Stimulated activated CD4-positive, alpha-beta T cell treated with anti-CD3 and anti-CD28 coated beads, Interleukin-15, amount 100 ng/mL, for 48 hours (primary cell): Measurements from ENCODE around the gene EDIL3.

Source experiments
- DNase-seq, 2 donors: peaks; one replicate each; pipeline ENCODE4 v3.0.0-alpha.2; 2020; ENCODE audit warnings: low read depth in 2 of 2

The EDIL3 gene

DNA sequence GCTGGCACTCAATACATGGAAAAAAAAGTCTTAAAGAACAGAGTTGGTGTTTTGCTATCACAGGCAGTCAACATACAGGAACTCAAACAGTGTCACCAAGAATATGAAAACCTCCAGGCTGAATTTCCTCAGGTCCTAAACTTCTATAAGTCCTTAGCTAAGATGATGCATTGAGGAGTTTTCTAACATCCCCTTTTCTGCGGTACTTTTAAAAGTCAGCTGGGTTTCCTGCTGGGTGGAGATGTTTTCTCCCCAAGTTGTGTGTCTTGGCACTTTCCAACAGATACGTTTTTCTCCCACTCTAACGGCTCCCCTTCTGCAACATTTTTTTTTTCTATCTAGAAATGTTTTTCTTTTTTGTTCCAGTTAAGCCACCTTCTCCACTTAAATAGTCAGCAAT, 419.2 kb downstream of the EDIL3 start:
- DNase-seq: no peak

DNA sequence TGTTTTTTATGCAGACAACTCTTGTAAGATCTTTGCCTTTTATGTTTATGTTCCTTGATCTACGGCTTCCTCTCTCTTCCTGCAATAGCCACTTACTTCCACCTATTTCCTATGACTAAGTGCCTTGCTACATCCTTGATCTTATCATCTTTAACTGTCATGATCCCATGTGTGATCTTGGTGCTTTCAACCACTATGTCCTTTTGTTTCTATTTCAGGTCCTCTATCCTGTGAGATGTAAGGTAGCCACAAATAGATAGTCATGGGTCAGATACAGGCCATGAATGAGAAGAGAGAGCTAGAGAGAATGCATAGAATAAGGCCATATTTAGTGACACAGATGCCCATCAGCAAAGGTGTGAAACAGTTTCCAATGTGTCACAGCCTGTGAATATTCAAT, 420.4 kb downstream of the EDIL3 start:
- no peak for DNase-seq

DNA sequence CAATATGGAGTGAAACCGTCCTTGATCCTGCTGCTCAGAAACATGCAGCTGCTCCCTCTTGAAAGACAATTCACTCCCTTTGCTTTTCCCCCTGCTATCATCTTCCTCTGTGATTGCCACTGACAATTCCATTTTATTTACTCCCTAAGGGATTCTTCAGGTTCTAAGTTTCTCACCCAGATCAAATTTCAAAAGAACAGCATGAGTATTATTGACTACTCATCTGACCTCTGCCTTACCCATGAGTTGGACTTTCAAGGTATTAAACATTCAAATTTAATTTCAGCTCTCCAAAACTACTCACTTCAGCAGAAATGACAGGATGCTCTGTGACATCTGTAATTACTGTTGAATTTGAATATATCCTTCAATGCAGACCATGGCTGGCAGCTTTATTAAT, 427.5 kb downstream of the EDIL3 start:
- DNase-seq: no peak

DNA sequence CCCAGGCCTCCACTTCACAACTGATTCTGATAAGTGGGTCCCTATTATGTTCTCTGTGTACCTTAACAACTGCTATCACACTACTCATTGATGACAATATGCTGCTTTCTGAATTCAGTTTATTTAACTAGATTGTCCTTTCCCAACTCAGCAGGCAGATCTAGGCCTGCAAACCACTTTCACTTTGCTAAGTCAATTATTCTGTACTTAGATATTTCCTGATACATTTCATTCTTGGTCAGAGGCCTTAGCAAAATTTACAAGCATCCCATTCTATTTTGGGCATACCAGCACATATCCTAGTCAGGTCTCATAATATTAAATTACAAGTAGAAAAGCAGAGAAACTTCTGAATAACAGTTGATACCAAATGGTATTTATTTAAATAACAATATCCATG, 428.3 kb downstream of the EDIL3 start:
- no peak for DNase-seq

DNA sequence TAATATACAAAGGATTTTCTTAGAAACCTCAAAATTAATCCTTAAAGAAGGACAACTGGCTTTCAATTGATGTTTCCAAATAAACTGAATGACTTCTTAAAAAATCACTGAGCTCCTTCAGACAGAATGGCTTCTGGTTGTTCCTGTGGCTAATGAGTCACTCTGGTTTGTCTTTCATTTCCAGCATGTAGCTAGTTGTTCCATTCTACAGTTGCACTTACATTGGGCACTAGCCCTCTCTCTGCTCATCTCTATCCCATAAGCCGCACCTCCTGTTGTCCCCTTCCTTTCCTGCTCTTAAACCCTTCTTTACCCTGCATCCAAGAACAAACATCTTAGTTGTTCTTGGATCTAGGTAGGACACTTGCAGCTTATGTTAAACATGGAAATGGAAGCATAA, 428.8 kb downstream of the EDIL3 start:
- no peak for DNase-seq

DNA sequence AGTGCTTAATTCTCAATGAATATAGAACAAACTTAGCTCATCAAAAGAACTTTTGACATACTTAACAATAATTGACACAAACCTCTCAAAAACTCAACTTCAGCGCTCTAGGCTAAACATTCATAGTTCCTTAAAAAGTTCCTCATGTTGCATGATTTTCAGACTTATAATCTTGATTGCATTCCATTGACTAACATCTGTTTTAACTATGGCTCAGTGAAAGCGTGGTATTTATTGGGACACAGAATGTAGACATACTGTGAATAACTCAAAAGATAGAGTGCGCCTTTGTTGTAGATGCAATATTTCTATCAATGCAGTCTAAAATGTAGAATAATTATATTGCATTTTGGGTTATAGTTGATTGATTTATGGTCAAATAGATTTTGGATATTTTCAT, 436.9 kb downstream of the EDIL3 start:
- no peak for DNase-seq

DNA sequence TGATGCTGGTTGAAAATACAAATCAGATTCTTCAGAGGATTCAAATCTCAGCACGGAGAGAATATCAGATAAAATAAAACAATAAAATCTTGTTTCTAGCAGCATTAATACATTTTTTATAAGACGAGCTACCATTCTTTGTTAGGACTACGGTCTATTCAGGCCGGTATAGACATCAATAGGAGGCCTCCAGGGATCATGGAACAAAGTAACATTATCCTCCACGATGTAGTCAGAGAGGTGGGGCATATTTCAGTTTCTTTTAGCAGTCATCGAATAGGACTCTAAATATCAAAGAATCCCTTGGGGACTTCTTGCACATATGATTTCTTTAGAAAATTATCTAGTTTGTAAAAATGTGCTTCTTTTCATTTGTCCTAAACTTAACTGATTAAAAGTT, 438.2 kb downstream of the EDIL3 start:
- no peak for DNase-seq

DNA sequence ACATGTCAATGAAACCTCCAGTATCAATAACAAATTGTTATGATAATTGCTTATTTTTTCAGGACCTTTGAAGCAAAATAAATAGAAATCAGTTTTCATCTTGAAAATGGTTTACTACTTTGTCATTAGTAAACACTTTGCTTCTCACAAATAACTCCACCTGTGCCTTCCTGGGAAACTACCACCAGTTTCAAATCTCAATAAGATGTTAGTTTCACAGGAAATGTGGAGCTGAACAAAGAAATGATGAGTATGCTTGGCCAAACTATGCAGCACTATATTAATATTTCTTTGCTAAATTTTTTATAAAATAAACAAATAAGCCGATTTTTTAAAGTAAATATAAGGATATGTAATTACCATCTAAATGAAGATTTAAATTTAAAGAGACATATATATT, 442.5 kb downstream of the EDIL3 start:
- DNase-seq: no peak

DNA sequence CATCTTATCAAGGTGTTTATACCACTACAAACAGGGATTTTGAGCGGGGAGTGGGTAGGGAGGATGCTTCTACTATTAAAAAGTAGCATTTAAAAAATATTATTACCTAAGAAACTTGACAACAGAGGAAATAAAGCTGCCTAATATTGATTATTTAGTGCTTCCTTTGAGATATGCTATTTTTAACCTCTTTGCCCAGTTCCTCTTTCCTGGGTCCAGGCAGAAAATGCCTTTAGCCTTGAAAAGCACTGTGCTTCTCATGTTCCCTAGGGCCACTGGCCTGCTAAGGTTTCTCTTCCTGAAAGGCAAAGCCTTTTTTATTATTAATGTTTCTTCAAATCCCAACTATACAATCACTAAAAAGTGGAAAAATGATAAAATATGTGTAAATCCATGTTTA, 446.8 kb downstream of the EDIL3 start:
- DNase-seq: no peak

DNA sequence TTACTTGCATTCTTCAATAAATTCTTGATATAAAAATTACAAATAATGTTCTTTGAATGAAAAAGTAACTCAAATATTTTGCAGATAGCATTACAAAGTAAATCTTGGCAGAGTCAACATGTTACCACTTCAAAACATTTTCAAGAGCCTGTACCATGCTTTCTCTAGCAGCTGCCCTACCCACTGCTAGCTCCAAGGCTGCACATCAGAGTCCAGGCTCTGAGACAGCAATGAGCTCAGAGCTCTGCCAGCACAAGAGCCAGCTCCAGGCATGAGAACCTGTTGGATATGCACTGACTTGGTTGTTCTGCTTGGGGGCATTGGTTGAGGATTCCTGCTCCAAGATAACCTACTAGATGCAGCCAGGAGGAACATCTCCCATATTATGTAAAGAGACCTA, 452.7 kb downstream of the EDIL3 start:
- DNase-seq: no peak

DNA sequence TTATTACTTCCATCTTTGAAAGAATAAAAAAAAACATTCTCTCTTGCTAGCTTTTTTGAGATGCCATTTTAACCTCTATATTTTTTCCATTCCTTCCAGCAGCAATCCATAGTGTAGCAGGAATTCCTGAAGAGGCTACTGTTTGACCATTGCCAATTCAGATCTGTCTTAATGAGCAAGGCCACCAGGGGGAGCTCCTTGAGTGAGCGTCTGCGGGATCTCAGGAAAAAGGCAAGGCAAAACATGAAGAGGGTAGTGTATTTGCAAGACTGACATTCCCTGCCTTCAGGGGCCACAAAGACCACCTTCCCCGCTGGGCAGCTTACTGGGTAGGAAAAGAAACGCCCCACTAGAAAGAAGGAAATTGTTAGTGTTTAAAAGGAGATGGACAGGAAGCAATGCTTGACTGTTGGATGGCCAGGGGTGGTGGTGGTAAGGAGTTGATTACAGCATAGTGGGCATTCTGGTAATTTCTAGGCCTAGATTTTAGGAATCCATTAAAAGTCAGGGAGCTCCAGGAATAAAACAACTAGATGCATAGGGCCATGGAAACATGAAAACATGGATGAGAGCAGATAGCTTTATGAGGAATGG, 457.4 kb downstream of the EDIL3 start:
- peak in 1 of 2 donors; percentile 11 for DNase-seq

DNA sequence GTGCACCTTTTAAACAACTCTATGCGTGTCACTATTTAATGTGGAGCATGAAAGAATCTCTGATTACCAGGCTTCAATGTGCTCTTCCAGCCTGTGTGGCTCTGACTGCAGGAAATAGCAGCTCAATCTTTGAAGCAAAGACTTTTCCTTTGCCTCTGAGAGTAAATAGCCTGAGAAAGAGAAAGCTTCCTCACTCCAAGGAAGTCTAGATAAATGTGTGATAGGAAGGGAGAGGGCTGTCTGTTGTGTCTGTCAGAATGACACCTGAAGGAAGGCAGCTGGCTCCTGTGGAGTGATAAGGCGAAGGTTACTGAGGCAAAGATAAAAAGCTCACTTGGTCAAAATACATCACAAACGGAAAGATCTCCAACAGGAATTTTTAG, 458.7 kb downstream of the EDIL3 start:
- no peak for DNase-seq

DNA sequence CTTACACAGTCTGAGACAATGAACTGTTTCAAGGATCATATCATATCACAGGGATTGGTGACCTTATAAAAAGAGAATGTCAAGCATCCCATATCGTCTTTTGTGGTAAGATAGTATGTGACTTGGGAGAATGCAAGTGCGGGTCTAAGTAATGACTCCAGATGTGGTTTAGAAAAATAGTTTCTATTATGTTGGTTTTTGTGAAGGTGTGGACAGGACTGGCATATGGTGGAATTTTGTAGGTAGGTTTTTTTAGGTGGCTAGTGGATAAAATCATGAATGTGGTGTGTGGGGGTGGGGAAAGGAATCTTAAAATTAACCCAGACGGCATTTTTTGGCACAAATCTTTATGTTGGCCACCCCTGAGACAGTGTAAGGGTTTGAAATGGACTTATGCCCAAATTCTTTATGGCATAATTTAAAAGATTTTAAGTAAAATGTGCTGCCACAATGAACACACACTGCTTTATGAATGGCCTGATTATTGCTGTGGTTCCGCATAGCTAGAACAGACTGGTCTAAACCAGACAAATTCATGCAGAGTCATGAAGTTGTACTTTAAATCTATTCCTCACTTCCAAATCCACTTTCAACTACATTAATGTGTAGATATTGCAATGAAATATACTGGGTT, 459.2 kb downstream of the EDIL3 start:
- DNase-seq: no peak

DNA sequence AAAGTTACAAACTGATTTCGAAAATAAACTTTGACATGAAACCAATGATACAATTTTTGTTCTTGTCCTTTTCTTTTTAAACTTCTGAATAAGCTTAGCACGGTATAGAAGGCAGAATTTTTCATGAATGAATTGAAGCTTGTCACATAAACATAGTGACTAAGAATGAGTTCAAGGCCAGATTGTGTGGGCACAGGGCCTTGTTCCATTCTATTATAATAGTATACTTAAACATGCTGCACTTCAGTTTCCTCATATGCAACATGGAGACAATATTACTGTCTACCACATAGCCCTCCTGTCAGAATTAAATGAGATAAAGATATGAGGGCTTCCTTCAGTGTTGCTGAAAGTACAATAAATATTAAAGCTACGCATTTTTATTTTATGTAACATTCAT, 459.8 kb downstream of the EDIL3 start:
- no peak for DNase-seq

DNA sequence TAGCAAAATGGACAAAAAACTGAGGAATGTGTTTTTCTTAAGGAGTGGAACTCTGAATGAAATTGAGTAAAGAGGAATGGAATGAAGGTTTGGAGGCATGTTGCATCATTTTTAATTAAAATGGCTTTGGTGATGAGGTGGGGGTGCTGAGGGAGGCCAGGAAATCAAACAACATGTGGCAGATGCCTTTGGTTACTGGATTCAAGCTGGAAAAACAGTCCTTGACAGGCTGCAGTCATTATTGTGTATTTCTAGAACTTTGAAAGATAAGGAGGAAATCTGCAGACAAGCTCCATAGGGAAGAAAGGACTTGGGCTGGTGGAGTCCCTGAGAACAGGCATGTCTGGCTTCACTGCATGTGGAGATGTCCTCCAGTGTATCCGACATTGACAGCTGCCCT, 460.5 kb downstream of the EDIL3 start:
- no peak for DNase-seq

DNA sequence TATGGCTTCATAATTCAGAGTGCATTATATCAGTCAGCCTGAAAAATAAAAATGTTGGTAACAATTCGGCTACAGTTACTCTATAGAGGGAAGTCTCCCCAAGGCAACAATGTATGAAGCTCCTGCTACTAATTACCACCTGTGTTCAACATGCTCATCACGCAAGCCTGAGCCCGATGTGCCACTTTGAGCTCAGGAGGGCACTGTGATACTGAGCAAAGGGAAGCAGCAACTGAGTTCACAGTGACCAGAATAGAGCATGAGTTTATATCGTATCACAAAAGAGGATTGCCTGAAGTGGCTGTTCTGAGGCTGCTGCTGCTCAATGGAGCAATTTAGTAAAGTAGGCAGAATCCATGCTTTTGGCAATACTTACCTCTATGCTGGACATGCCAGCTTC, 462.0 kb downstream of the EDIL3 start:
- no peak for DNase-seq

DNA sequence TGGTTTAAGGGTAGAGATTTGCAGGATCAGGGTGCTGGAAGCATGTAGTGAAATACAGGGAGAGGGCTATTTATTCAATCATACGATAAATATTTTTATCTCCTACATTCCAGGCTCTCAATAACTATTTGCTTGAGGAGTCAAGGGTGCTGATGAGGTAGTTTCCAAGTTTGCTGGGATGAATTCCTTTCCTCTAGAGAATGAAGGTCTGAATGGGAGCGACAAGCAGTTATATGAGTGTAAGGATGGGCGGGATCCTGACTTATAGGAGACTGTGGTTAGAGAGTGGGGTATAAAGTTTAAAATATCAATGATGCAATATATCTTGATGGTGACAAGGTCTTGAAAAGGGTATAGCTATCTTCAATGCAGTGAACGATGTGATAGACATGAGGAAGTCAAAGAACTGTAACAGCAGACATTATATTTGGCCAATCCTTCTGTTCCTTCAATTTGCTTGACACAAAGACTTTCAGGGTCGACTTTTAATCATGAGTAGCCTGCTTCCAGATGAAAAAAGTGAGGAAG, 462.9 kb downstream of the EDIL3 start:
- no peak for DNase-seq

DNA sequence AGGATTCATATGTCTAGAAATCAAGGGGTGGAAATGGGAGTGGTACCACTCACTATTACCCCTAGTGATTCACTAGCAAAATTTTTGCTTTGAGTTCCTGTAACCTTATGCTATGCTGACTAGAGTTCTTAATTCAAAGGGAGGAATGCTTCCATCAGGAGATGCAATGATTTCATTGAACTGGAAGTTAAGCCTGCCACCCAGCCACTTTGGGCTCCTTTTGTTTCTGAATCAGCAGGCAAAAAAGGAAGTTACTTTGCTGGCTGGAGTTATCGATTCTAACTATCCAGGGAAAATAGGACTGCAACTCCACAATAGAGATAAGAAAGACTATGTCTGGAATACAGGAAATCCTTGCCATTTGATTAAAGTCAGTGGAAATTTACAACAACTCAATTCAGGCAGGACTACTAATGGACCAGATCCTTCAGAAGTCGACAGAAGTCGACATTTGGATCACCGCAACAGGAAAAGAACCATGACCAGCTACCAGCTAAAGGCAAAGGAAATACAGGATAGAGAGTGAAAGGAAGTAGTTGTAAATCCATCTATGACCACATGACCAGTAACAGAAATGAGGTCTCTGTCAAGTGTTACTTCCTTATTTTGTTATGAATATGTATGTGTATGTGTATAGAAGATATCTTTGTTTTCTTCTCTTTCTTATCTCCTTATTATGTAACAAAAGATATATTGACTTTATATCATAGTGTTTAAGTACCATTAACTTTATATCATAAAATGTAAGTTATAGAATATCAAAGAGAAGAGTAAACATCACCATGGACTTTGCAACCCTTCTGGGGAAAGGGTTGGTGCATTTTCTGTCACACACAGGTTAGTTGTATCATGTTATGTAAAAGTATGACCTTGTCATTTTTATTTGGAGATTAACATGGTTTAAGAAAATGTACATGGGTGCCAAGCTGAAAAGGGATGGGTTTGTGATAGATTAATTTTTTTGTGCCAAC, 465.3 kb downstream of the EDIL3 start:
- no peak for DNase-seq

DNA sequence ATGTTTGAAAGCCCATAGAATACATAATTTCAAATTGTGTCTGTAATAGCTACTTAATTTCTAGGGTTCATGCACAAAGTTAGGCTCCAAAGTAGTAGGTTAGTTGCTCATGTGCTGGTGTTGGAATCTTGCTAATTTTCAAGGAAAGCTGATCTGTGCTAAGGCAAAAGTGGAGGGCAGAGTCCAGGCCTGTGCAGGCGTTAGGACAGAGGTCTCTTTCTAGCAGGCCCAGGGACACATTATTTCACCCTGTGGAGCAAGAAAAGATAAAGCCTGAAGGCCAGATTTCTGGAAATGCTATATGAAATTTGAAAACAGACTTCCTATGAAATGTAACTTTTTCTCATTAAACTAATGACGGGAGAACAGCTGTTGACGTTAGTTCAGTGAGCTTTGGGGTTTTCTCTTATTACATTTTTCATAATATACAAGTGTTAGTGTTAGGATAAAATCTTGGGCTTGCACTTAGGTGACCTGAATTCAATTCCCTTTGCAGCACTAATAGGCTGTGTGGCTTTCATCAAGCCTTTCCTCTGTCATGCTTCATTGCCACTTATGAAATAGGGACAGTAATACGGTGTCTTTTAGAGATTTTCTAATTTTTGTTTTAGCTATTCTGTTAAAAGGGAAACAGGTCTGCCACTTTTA, 467.3 kb downstream of the EDIL3 start:
- no peak for DNase-seq

DNA sequence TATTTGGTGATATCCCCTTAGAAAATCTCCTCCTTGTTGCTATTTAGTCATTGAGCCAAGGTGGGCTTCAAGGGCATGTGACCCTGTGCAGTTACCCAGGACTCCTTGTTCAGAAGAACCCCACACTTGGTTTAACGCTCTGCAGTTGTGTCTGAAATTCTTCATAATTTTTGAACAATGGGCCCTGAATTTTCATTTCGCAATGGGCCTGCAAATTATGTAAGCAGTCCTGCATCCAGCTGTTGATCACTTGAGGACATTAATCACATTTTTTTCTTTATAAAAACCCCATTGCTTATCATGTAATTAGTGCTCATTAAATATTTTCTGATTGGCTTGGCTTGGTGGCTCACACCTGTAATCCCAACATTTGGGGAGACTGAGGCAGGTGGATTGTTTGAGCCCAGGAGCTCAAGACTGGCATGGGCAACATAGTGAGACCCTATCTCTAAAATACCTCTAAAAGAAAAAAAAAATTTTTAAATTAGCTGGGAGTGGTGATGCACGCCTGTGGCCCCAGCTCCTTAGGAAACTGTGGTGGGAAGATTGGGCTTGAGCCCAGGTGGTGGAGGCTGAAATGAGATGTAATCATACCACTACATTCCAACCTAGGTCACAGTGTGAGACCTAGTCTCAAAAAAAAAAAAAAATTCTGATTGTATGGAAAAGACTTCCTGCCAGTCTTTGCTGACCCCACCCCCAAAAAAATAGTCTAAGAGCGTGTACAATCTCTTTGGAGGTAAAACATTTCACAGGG, 469.8 kb downstream of the EDIL3 start:
- DNase-seq: no peak

DNA sequence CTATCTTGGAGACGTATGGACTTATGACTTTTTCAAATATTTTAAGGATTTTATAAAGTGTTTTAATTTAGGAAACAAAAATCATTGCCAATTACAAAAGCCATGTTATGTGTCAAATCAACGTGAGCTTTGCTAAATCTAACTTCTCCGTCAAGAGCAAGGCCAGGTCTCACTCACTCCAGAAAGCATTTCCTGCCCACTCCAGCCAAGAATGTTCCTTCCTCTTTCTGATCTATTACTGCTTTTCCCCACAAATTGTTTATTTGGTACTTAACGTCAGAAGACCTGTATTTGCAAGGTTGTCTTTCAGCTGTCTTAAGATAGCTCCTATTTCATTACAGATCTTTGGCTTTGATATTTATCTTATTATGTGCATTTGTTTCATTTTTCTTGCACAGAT, 470.5 kb downstream of the EDIL3 start:
- no peak for DNase-seq

DNA sequence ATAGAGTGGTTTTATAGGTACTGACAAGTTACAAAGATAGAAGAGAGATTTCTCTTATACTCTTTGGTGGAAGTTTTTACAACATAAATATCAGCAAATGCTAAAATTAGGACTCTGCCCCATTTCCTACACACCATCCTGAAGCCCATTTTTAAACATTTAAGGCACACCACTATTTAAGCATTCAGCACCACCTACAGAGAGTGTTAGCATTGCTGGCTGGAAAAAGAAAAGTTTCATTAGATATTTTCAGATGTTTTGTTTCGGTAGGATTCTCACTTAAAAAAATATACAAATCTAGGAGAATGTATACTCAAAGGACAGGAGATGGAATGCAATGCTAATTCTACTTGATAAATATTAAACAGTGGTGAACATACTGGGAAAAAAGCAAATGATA, 471.1 kb downstream of the EDIL3 start:
- DNase-seq: no peak
